Measurements from ENCODE around the gene INPP4B. TPM values are rescaled to one million over a fixed set of nuclear protein-coding genes. Genes with fewer than 3 reads are reported as not detected.

The INPP4B gene
- total and polyA plus RNA-seq, 2 donors (not counting 1 experiment from before 2014, with no cell fraction given) = 0.03 TPM; not detected in 1

- intact Hi-C loops (cut with micrococcal nuclease) = no loop called here
- Mint-ChIP-seq H3K27ac (no peak overlapping the region), H3K27me3 (no peaks in the 10 kb centered on the region), H3K4me3 (no peak overlapping the region), H3K4me1 (no peaks in the 10 kb centered on the region), H3K9me3 (ENCODE audit: insufficient read depth) (no peaks in the 10 kb centered on the region)
- H3K27me3 ChIP-seq (replicated peaks in 1 of 4; ENCODE audit: control extremely low read depth in 1 of 4, control insufficient read depth in 3 of 4, insufficient read depth in 4 of 4, low read length in 3 of 4) = no peaks in the 10 kb centered on the region
- H3K9me3 ChIP-seq (ENCODE audit: control extremely low read depth in 1 of 3, control insufficient read depth in 2 of 3, insufficient read depth in 1 of 3, low read length in 2 of 3) = no peaks in the 10 kb centered on the region
- POLR2A ChIA-PET = no interaction called here
- no peaks in the 10 kb centered on the region for H3K36me3 ChIP-seq (replicated peaks in 1 of 2; ENCODE audit: control extremely low read depth in 1 of 2, control insufficient read depth in 1 of 2, extremely low read depth in 1 of 2, insufficient read depth in 2 of 2, low read length in 1 of 2)
- no peak overlapping the region for H2AFZ ChIP-seq (ENCODE audit: insufficient read depth, low read depth, low read length, poor library complexity, severe bottlenecking)
- DNase-seq (no peak), ATAC-seq (ENCODE audit: low read depth) (no peak)
- TF ChIP-seq, protein P1, sequence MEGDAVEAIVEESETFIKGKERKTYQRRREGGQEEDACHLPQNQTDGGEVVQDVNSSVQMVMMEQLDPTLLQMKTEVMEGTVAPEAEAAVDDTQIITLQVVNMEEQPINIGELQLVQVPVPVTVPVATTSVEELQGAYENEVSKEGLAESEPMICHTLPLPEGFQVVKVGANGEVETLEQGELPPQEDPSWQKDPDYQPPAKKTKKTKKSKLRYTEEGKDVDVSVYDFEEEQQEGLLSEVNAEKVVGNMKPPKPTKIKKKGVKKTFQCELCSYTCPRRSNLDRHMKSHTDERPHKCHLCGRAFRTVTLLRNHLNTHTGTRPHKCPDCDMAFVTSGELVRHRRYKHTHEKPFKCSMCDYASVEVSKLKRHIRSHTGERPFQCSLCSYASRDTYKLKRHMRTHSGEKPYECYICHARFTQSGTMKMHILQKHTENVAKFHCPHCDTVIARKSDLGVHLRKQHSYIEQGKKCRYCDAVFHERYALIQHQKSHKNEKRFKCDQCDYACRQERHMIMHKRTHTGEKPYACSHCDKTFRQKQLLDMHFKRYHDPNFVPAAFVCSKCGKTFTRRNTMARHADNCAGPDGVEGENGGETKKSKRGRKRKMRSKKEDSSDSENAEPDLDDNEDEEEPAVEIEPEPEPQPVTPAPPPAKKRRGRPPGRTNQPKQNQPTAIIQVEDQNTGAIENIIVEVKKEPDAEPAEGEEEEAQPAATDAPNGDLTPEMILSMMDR (IDR thresholded peaks at IDR 0.05) = no peak
- TF ChIP-seq EZH2 (IDR thresholded peaks at IDR 0.05; ENCODE audit: borderline replicate concordance, insufficient read depth, low read depth, low read length, poor library complexity, severe bottlenecking) = no peak
- no peaks in the 10 kb centered on the region for H3K79me2 ChIP-seq (ENCODE audit: control insufficient read depth, insufficient read depth, low read length)
- CTCF ChIA-PET = no interaction called here
- no peak overlapping the region for H3K4me3 ChIP-seq (ENCODE audit: control extremely low read depth in 1 of 5, extremely low read depth in 1 of 5, insufficient read depth in 1 of 5, low read depth in 2 of 5, low read length in 4 of 5)
- no peaks in the 10 kb centered on the region for H3K4me1 ChIP-seq (ENCODE audit: control insufficient read depth in 2 of 2, insufficient read depth in 2 of 2, low read length in 2 of 2)
- no peaks in the 10 kb centered on the region for H4K20me1 ChIP-seq (ENCODE audit: control insufficient read depth, insufficient read depth, low read length, poor library complexity, severe bottlenecking)
- 100% methylated on average over 1 of the region's 4 CpGs for WGBS (ENCODE audit: insufficient coverage)
- H3K27ac ChIP-seq (ENCODE audit: low read length in 2 of 2) = no peak overlapping the region
- no peak overlapping the region for H3K9ac ChIP-seq (ENCODE audit: low read length)
- no peak overlapping the region for H3K4me2 ChIP-seq (replicated peaks; ENCODE audit: low read depth, low read length, poor library complexity, severe bottlenecking)
Measured at GRCh38 chr4:142030010-142030409, 816.1 kb downstream of the INPP4B start.

DNA sequence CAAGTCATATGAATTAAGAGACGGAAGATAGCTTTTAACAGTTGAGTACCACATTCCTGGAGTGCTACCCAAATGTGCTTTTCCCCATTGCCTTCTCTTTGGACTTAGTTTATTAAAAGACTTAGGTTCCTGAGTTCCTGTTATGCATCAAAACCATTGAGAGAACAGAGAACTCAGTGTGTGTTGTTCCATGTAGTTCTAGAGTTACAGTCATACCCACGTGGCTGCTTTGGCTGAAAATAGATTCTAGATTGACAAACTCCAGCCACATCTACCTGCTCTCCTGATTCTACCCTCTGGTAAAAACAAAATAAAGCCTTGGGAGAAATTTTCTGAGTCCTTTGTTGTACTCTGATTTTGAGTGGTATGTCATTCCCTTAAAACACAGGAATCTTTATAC is 824.3 kb downstream of the INPP4B start:
- no peaks in the 10 kb centered on the region for H3K9me3 Mint-ChIP-seq (ENCODE audit: insufficient read depth)
- Histone ChIP-seq H3K4me2 (replicated peaks; ENCODE audit: low read depth, low read length, poor library complexity, severe bottlenecking) (no peak overlapping the region), H3K27ac (ENCODE audit: low read length in 2 of 2) (no peak overlapping the region), H3K4me3 (ENCODE audit: control extremely low read depth in 1 of 5, extremely low read depth in 1 of 5, insufficient read depth in 1 of 5, low read depth in 2 of 5, low read length in 4 of 5) (no peak overlapping the region), H3K9ac (ENCODE audit: low read length) (no peak overlapping the region), H2AFZ (ENCODE audit: insufficient read depth, low read depth, low read length, poor library complexity, severe bottlenecking) (no peak overlapping the region), H3K4me1 (ENCODE audit: control insufficient read depth in 2 of 2, insufficient read depth in 2 of 2, low read length in 2 of 2) (no peaks in the 10 kb centered on the region), H3K36me3 (replicated peaks in 1 of 2; ENCODE audit: control extremely low read depth in 1 of 2, control insufficient read depth in 1 of 2, extremely low read depth in 1 of 2, insufficient read depth in 2 of 2, low read length in 1 of 2) (no peaks in the 10 kb centered on the region), H3K79me2 (ENCODE audit: control insufficient read depth, insufficient read depth, low read length) (no peaks in the 10 kb centered on the region), H3K9me3 (ENCODE audit: control extremely low read depth in 1 of 3, control insufficient read depth in 2 of 3, insufficient read depth in 1 of 3, low read length in 2 of 3) (no peaks in the 10 kb centered on the region), H3K27me3 (replicated peaks in 1 of 4; ENCODE audit: control extremely low read depth in 1 of 4, control insufficient read depth in 3 of 4, insufficient read depth in 4 of 4, low read length in 3 of 4) (no peaks in the 10 kb centered on the region), H4K20me1 (ENCODE audit: control insufficient read depth, insufficient read depth, low read length, poor library complexity, severe bottlenecking) (no peaks in the 10 kb centered on the region)
- POLR2A ChIA-PET = no interaction called here
- DNase-seq (no peak), ATAC-seq (ENCODE audit: low read depth) (no peak)
- no peaks in the 10 kb centered on the region for H3K27me3 Mint-ChIP-seq
- CTCF ChIA-PET = no interaction called here
- H3K27ac Mint-ChIP-seq = no peak overlapping the region
- H3K4me1 Mint-ChIP-seq = no peaks in the 10 kb centered on the region
- TF ChIP-seq, protein P1 (IDR thresholded peaks at IDR 0.05) = no peak
- TF ChIP-seq EZH2 (IDR thresholded peaks at IDR 0.05; ENCODE audit: borderline replicate concordance, insufficient read depth, low read depth, low read length, poor library complexity, severe bottlenecking) = no peak
- intact Hi-C loops (cut with micrococcal nuclease) = no loop called here
- no peak overlapping the region for H3K4me3 Mint-ChIP-seq
- no CpG with 5 or more reads among the region's 2 CpGs for WGBS (ENCODE audit: insufficient coverage)

Data from B cell (primary cell).